ENCODE data around the gene PFKL. TPM values are rescaled to one million over a fixed set of nuclear protein-coding genes. Genes with fewer than 3 reads are reported as not detected.

The PFKL gene
- total and polyA plus RNA-seq, 5 donors from 2014 or later: 125 to 204 (median 174) TPM

GRCh38 chr21:44329971-44330681 lies 30.3 kb downstream of the PFKL start:
- DNase-seq (no peak), ATAC-seq (ENCODE audit: low read depth in 2 of 2) (no peak)
- H3K4me1 ChIP-seq (ENCODE audit: control insufficient read depth, insufficient read depth, low read length, poor library complexity, severe bottlenecking): no peaks in the 10 kb centered on the region
- Mint-ChIP-seq H3K36me3 (peaks cover 5% of the 10 kb centered on the region), H3K9me3 (peaks cover 0 to 3% (median 0%) of the 10 kb centered on the region in 7 donors), H3K4me1 (peaks cover 0 to 6% (median 0%) of the 10 kb centered on the region in 4 donors), H3K4me3 (no peak overlapping the region), H3K27me3 (no peaks in the 10 kb centered on the region), H3K27ac (no peak overlapping the region)
- H3K36me3 ChIP-seq (ENCODE audit: control insufficient read depth, insufficient read depth, low read length): peaks cover 2% of the 10 kb centered on the region
- H3K27ac ChIP-seq (ENCODE audit: insufficient read depth, low read length, poor library complexity, severe bottlenecking): no peak overlapping the region
- no peak overlapping the region for H3K4me3 ChIP-seq (ENCODE audit: low read depth, low read length)
- no peaks in the 10 kb centered on the region for H3K27me3 ChIP-seq (ENCODE audit: control insufficient read depth, insufficient read depth, low read length)
- no peaks in the 10 kb centered on the region for H3K9me3 ChIP-seq (ENCODE audit: control insufficient read depth in 2 of 2, low read length in 2 of 2)

GRCh38 chr21:44330698-44331097 lies 30.8 kb downstream of the PFKL start:
- H3K4me3 Mint-ChIP-seq: no peak overlapping the region
- Histone ChIP-seq H3K9me3 (ENCODE audit: control insufficient read depth in 2 of 2, low read length in 2 of 2) (no peaks in the 10 kb centered on the region), H3K4me1 (ENCODE audit: control insufficient read depth, insufficient read depth, low read length, poor library complexity, severe bottlenecking) (no peaks in the 10 kb centered on the region), H3K27me3 (ENCODE audit: control insufficient read depth, insufficient read depth, low read length) (no peaks in the 10 kb centered on the region), H3K4me3 (ENCODE audit: low read depth, low read length) (no peak overlapping the region), H3K27ac (ENCODE audit: insufficient read depth, low read length, poor library complexity, severe bottlenecking) (no peak overlapping the region), H3K36me3 (ENCODE audit: control insufficient read depth, insufficient read depth, low read length) (peaks cover 2% of the 10 kb centered on the region)
- no peak for DNase-seq
- H3K27ac Mint-ChIP-seq: no peak overlapping the region
- ATAC-seq (ENCODE audit: low read depth in 2 of 2): no peak
- H3K36me3 Mint-ChIP-seq: peaks cover 5% of the 10 kb centered on the region
- H3K9me3 Mint-ChIP-seq: peaks cover 0 to 3% (median 0%) of the 10 kb centered on the region in 7 donors
- H3K4me1 Mint-ChIP-seq: peaks cover 0 to 6% (median 0%) of the 10 kb centered on the region in 4 donors
- H3K27me3 Mint-ChIP-seq: no peaks in the 10 kb centered on the region

- Mint-ChIP-seq H3K27me3 (no peaks in the 10 kb centered on the region), H3K27ac (no peak overlapping the region), H3K4me3 (no peak overlapping the region), H3K4me1 (peaks cover 0 to 6% (median 0%) of the 10 kb centered on the region in 4 donors), H3K9me3 (peaks cover 0 to 3% (median 0%) of the 10 kb centered on the region in 7 donors), H3K36me3 (peaks cover 5% of the 10 kb centered on the region)
- Histone ChIP-seq H3K27ac (ENCODE audit: insufficient read depth, low read length, poor library complexity, severe bottlenecking) (no peak overlapping the region), H3K9me3 (ENCODE audit: control insufficient read depth in 2 of 2, low read length in 2 of 2) (no peaks in the 10 kb centered on the region), H3K36me3 (ENCODE audit: control insufficient read depth, insufficient read depth, low read length) (peaks cover 2% of the 10 kb centered on the region), H3K4me3 (ENCODE audit: low read depth, low read length) (no peak overlapping the region), H3K27me3 (ENCODE audit: control insufficient read depth, insufficient read depth, low read length) (no peaks in the 10 kb centered on the region), H3K4me1 (ENCODE audit: control insufficient read depth, insufficient read depth, low read length, poor library complexity, severe bottlenecking) (no peaks in the 10 kb centered on the region)
- no peak for ATAC-seq (ENCODE audit: low read depth in 2 of 2)
- no peak for DNase-seq
Measured at GRCh38 chr21:44331209-44331608, 31.4 kb downstream of the PFKL start.

GRCh38 chr21:44331650-44332307 lies 31.9 kb downstream of the PFKL start:
- peak overlapping the region in 2 of 3 donors; percentile 60 to 76 for H3K27ac Mint-ChIP-seq

GRCh38 chr21:44332383-44332782 lies 32.5 kb downstream of the PFKL start:
- DNase-seq: no peak
- Histone ChIP-seq H3K4me1 (ENCODE audit: control insufficient read depth, insufficient read depth, low read length, poor library complexity, severe bottlenecking) (no peaks in the 10 kb centered on the region), H3K4me3 (ENCODE audit: low read depth, low read length) (no peak overlapping the region), H3K27me3 (ENCODE audit: control insufficient read depth, insufficient read depth, low read length) (no peaks in the 10 kb centered on the region), H3K9me3 (ENCODE audit: control insufficient read depth in 2 of 2, low read length in 2 of 2) (no peaks in the 10 kb centered on the region), H3K36me3 (ENCODE audit: control insufficient read depth, insufficient read depth, low read length) (peaks cover 2% of the 10 kb centered on the region), H3K27ac (ENCODE audit: insufficient read depth, low read length, poor library complexity, severe bottlenecking) (no peak overlapping the region)
- Mint-ChIP-seq H3K9me3 (peaks cover 0 to 1% (median 0%) of the 10 kb centered on the region in 7 donors), H3K4me3 (no peak overlapping the region), H3K27ac (no peak overlapping the region), H3K4me1 (peaks cover 0 to 6% (median 2%) of the 10 kb centered on the region in 4 donors), H3K36me3 (peaks cover 5% of the 10 kb centered on the region), H3K27me3 (no peaks in the 10 kb centered on the region)
- no peak for ATAC-seq (ENCODE audit: low read depth in 2 of 2)

More at GRCh38 chr21:44331650-44332307, 31.9 kb downstream of the PFKL start:
- ATAC-seq (ENCODE audit: low read depth in 2 of 2): no peak
- Mint-ChIP-seq H3K4me3 (peak overlapping the region in 1 of 4 donors; percentile 29), H3K27me3 (no peaks in the 10 kb centered on the region), H3K9me3 (peaks cover 0 to 3% (median 0%) of the 10 kb centered on the region in 7 donors), H3K36me3 (peaks cover 5% of the 10 kb centered on the region), H3K4me1 (peaks cover 0 to 6% (median 0%) of the 10 kb centered on the region in 4 donors)
- Histone ChIP-seq H3K4me3 (ENCODE audit: low read depth, low read length) (no peak overlapping the region), H3K36me3 (ENCODE audit: control insufficient read depth, insufficient read depth, low read length) (peaks cover 2% of the 10 kb centered on the region), H3K27me3 (ENCODE audit: control insufficient read depth, insufficient read depth, low read length) (no peaks in the 10 kb centered on the region), H3K9me3 (ENCODE audit: control insufficient read depth in 2 of 2, low read length in 2 of 2) (no peaks in the 10 kb centered on the region), H3K27ac (ENCODE audit: insufficient read depth, low read length, poor library complexity, severe bottlenecking) (no peak overlapping the region), H3K4me1 (ENCODE audit: control insufficient read depth, insufficient read depth, low read length, poor library complexity, severe bottlenecking) (no peaks in the 10 kb centered on the region)
- DNase-seq: no peak

- no peaks in the 10 kb centered on the region for H3K9me3 Mint-ChIP-seq
- ATAC-seq (ENCODE audit: low read depth in 2 of 2) (no peak), DNase-seq (no peak)
- Histone ChIP-seq H3K36me3 (ENCODE audit: control insufficient read depth, insufficient read depth, low read length) (peaks cover 2% of the 10 kb centered on the region), H3K4me1 (ENCODE audit: control insufficient read depth, insufficient read depth, low read length, poor library complexity, severe bottlenecking) (peaks cover under 1% of the 10 kb centered on the region), H3K27me3 (ENCODE audit: control insufficient read depth, insufficient read depth, low read length) (no peaks in the 10 kb centered on the region), H3K4me3 (ENCODE audit: low read depth, low read length) (no peak overlapping the region), H3K9me3 (ENCODE audit: control insufficient read depth in 2 of 2, low read length in 2 of 2) (no peaks in the 10 kb centered on the region), H3K27ac (ENCODE audit: insufficient read depth, low read length, poor library complexity, severe bottlenecking) (no peak overlapping the region)
- peaks cover 5 to 12% (median 8%) of the 10 kb centered on the region in 4 donors for H3K4me1 Mint-ChIP-seq
- peaks cover 5% of the 10 kb centered on the region for H3K36me3 Mint-ChIP-seq
- H3K4me3 Mint-ChIP-seq: no peak overlapping the region
- H3K27ac Mint-ChIP-seq: no peak overlapping the region
- H3K27me3 Mint-ChIP-seq: no peaks in the 10 kb centered on the region
Measured at GRCh38 chr21:44332965-44333364, 33.1 kb downstream of the PFKL start.

GRCh38 chr21:44333509-44334328 lies 33.9 kb downstream of the PFKL start:
- H3K9me3 ChIP-seq (ENCODE audit: control insufficient read depth in 2 of 2, low read length in 2 of 2): no peaks in the 10 kb centered on the region
- no peak overlapping the region for H3K27ac Mint-ChIP-seq
- peaks cover 5% of the 10 kb centered on the region for H3K4me1 ChIP-seq (ENCODE audit: control insufficient read depth, insufficient read depth, low read length, poor library complexity, severe bottlenecking)
- ATAC-seq (ENCODE audit: low read depth in 2 of 2) (no peak), DNase-seq (no peak)
- no peak overlapping the region for H3K4me3 ChIP-seq (ENCODE audit: low read depth, low read length)
- H3K36me3 ChIP-seq (ENCODE audit: control insufficient read depth, insufficient read depth, low read length): peaks cover 2% of the 10 kb centered on the region
- H3K4me3 Mint-ChIP-seq: no peak overlapping the region
- peaks cover 5% of the 10 kb centered on the region for H3K36me3 Mint-ChIP-seq
- H3K27ac ChIP-seq (ENCODE audit: insufficient read depth, low read length, poor library complexity, severe bottlenecking): no peak overlapping the region
- peaks cover 4% of the 10 kb centered on the region for H3K27me3 Mint-ChIP-seq
- H3K4me1 Mint-ChIP-seq: peaks cover 5 to 12% (median 10%) of the 10 kb centered on the region in 4 donors
- no peaks in the 10 kb centered on the region for H3K9me3 Mint-ChIP-seq
- no peaks in the 10 kb centered on the region for H3K27me3 ChIP-seq (ENCODE audit: control insufficient read depth, insufficient read depth, low read length)
